GM13977 (cell line): ENCODE data around the gene WDR45.

Source experiments
- DNase-seq: peaks from one replicate; pipeline ENCODE4 v3.0.0; 2012; ENCODE audit warnings: low spot score
- CTCF ChIP-seq: IDR thresholded peaks from 2 replicates; pipeline ENCODE4 v1.5.1; 2012; ENCODE audit warnings: mild to moderate bottlenecking, control low read depth; ENCODE audit not compliant: insufficient read depth; ENCODE audit errors: extremely low read depth, missing control alignments
- in situ Hi-C: fragments of 300-500 bp; cut with MboI; formaldehyde crosslinking; loops from one replicate; pipeline ENCODE4 v1.12.0; 2022; ENCODE audit warnings: low sequenced_read_pairs, low pct_unique_long_range_greater_than_20kb, mixed read lengths, inconsistent platforms; ENCODE audit not compliant: unreplicated experiment

Gene WDR45

GRCh38 chrX:49041744-49042580 is 37.7 kb downstream of the WDR45 start:
- no peak for TF ChIP-seq CTCF
- no peak for DNase-seq
- in situ Hi-C loops, result no loop called here

- in situ Hi-C loops, result no loop called here
- TF ChIP-seq CTCF, result no peak
- DNase-seq, result no peak
Measured at GRCh38 chrX:49040376-49040955, 39.2 kb downstream of the WDR45 start.

- in situ Hi-C loops, result no loop called here
- peak; percentile 53 for DNase-seq
- TF ChIP-seq CTCF, result no peak
Measured at GRCh38 chrX:49039598-49040375, 39.9 kb downstream of the WDR45 start.

GRCh38 chrX:49037883-49038475 is 41.7 kb downstream of the WDR45 start:
- DNase-seq, result no peak
- in situ Hi-C loops, result no loop called here
- no peak for TF ChIP-seq CTCF

- TF ChIP-seq CTCF, result no peak
- in situ Hi-C loops, result no loop called here
- DNase-seq, result no peak
Measured at GRCh38 chrX:49030283-49030682, 49.4 kb downstream of the WDR45 start.

GRCh38 chrX:49029876-49030275 is 49.8 kb downstream of the WDR45 start:
- no peak for TF ChIP-seq CTCF
- DNase-seq, result no peak
- in situ Hi-C loops, result no loop called here
